OCI-LY1 (cell line): ENCODE data around the gene WDR53.
A peak's percentile ranks its signal among the peaks of the same experiment; 100 is the strongest.

Experiments used
- H2AFZ ChIP-seq: fragments of 200-600 bp; sonication (generic), shearing (Covaris generic); 2 replicates; pipeline ENCODE4 v1.6.0; 2014; ENCODE audit warnings: antibody characterized with exemption, mild to moderate bottlenecking, low read length
- H3F3A ChIP-seq: fragments of 200-600 bp; sonication (generic), shearing (Covaris generic); 2 replicates; pipeline ENCODE4 v1.6.0; 2014; ENCODE audit warnings: mild to moderate bottlenecking, antibody characterized with exemption, low read length, moderate library complexity; ENCODE audit not compliant: insufficient read depth
- H3K27ac ChIP-seq: fragments of 200-600 bp; sonication (generic); 2 replicates; pipeline ENCODE4 v1.5.1; 2014; ENCODE audit warnings: low read length, mixed run types, mild to moderate bottlenecking, low read depth; ENCODE audit not compliant: poor library complexity, severe bottlenecking
- H3K27me3 ChIP-seq: fragments of 200-600 bp; sonication (generic); 2 replicates; pipeline ENCODE4 v1.6.0; 2014; ENCODE audit warnings: antibody characterized with exemption, mild to moderate bottlenecking, low read length, moderate library complexity; ENCODE audit not compliant: insufficient read depth
- H3K36me3 ChIP-seq: fragments of 200-600 bp; sonication (generic); 2 replicates; pipeline ENCODE4 v1.6.1; 2014; ENCODE audit warnings: mild to moderate bottlenecking, antibody characterized with exemption, low read length, moderate library complexity, mixed read lengths; ENCODE audit not compliant: insufficient read depth
- H3K4me1 ChIP-seq: fragments of 200-600 bp; sonication (generic); 2 replicates; pipeline ENCODE4 v1.5.1; 2014; ENCODE audit warnings: mild to moderate bottlenecking, low read length, moderate library complexity; ENCODE audit not compliant: insufficient read depth, severe bottlenecking
- H3K4me2 ChIP-seq: fragments of 200-600 bp; sonication (generic), shearing (Covaris generic); 2 replicates; pipeline ENCODE4 v1.6.1; 2014; ENCODE audit warnings: low read length
- H3K4me3 ChIP-seq: fragments of 200-600 bp; sonication (generic); 2 replicates; pipeline ENCODE4 v1.5.1; 2014; ENCODE audit warnings: low read length, low read depth, mild to moderate bottlenecking, mixed read lengths; ENCODE audit not compliant: poor library complexity, severe bottlenecking
- H3K79me2 ChIP-seq: fragments of 200-600 bp; shearing (Covaris generic); 2 replicates; pipeline ENCODE4 v1.6.1; 2016; ENCODE audit warnings: mixed run types, low read length, mixed read lengths; ENCODE audit not compliant: insufficient read depth
- H3K9ac ChIP-seq: fragments of 200-600 bp; sonication (generic), shearing (Covaris generic); 2 replicates; pipeline ENCODE4 v1.6.1; 2014; ENCODE audit warnings: mild to moderate bottlenecking, low read length, mixed read lengths
- H3K9me2 ChIP-seq: fragments of 200-600 bp; sonication (generic), shearing (Covaris generic); 2 replicates; pipeline ENCODE4 v1.6.1; 2014; ENCODE audit warnings: low read depth, mild to moderate bottlenecking, low read length, mixed read lengths
- H3K9me3 ChIP-seq: fragments of 200-600 bp; shearing (Covaris generic); 2 replicates; pipeline ENCODE4 v1.6.1; 2014; ENCODE audit warnings: low read length, mixed read lengths
- H4K20me1 ChIP-seq: fragments of 200-600 bp; sonication (generic), shearing (Covaris generic); 2 replicates; pipeline ENCODE4 v1.6.0; 2016; ENCODE audit warnings: mild to moderate bottlenecking, low read length; ENCODE audit not compliant: insufficient read depth
- CTCF ChIP-seq: fragments of 200-600 bp; sonication (generic), shearing (Covaris generic); IDR thresholded peaks from 2 replicates; pipeline ENCODE4 v1.5.1; 2017; ENCODE audit warnings: mild to moderate bottlenecking, antibody characterized with exemption, low read length, moderate library complexity, mixed read lengths
- EZH2 ChIP-seq: fragments of 200-600 bp; sonication (generic), shearing (Covaris generic); IDR thresholded peaks from 2 replicates; pipeline ENCODE4 v1.8.0; 2017; ENCODE audit warnings: borderline replicate concordance, mixed run types, mild to moderate bottlenecking, antibody characterized with exemption, low read length, moderate library complexity, mixed read lengths

Gene WDR53

GRCh38 chr3:196555295-196555694 lies 13.1 kb downstream of the WDR53 start:
- Histone ChIP-seq H3F3A (no peaks in the 10 kb centered on the region), H3K9me3 (no peaks in the 10 kb centered on the region), H2AFZ (no peak overlapping the region), H3K9ac (no peak overlapping the region), H3K27me3 (no peaks in the 10 kb centered on the region), H3K79me2 (no peaks in the 10 kb centered on the region), H3K4me1 (peaks cover 12% of the 10 kb centered on the region), H3K9me2 (no peaks in the 10 kb centered on the region), H3K27ac (no peak overlapping the region), H3K4me2 (no peak overlapping the region), H3K4me3 (no peak overlapping the region), H3K36me3 (peaks cover 5% of the 10 kb centered on the region; the same call in 1 of the 2 replicates), H4K20me1 (no peaks in the 10 kb centered on the region)
- TF ChIP-seq EZH2 (no peak), CTCF (no peak)

- no peak for TF ChIP-seq EZH2
- no peak for TF ChIP-seq CTCF
- Histone ChIP-seq H3K9me2 (no peaks in the 10 kb centered on the region), H3K9ac (no peak overlapping the region), H3K9me3 (peaks cover 6% of the 10 kb centered on the region; the same call in 1 of the 2 replicates), H3K4me3 (no peak overlapping the region), H3F3A (no peaks in the 10 kb centered on the region), H3K27me3 (no peaks in the 10 kb centered on the region), H3K4me1 (peaks cover 12% of the 10 kb centered on the region), H3K27ac (peak overlapping the region; percentile 30), H3K36me3 (no peaks in the 10 kb centered on the region), H3K79me2 (no peaks in the 10 kb centered on the region), H2AFZ (no peak overlapping the region), H4K20me1 (no peaks in the 10 kb centered on the region), H3K4me2 (peak overlapping the region; percentile 26; the same call in 1 of the 2 replicates)
Measured at GRCh38 chr3:196554205-196554604, 14.1 kb downstream of the WDR53 start.

GRCh38 chr3:196553551-196553950 lies 14.8 kb downstream of the WDR53 start:
- Histone ChIP-seq H3K79me2 (no peaks in the 10 kb centered on the region), H3K27me3 (no peaks in the 10 kb centered on the region), H3K4me1 (peaks cover 12% of the 10 kb centered on the region), H3K27ac (no peak overlapping the region), H3K4me3 (no peak overlapping the region), H2AFZ (no peak overlapping the region), H3K9me2 (no peaks in the 10 kb centered on the region), H3F3A (no peaks in the 10 kb centered on the region), H3K4me2 (no peak overlapping the region), H3K9me3 (peaks cover 9% of the 10 kb centered on the region; the same call in 1 of the 2 replicates), H4K20me1 (no peaks in the 10 kb centered on the region), H3K9ac (no peak overlapping the region), H3K36me3 (no peaks in the 10 kb centered on the region)
- TF ChIP-seq EZH2 (no peak), CTCF (no peak)
